Transverse colon (tissue), 4 donors: ENCODE results near the gene FAM241A.

ENCODE experiments used
- POLR2A ChIP-seq: fragments of 450-650 bp; IDR thresholded peaks from one replicate; pipeline ENCODE4 v1.6.1; 2016; ENCODE audit warnings: antibody characterized with exemption, mild to moderate bottlenecking, moderate library complexity
- POLR2AphosphoS5 ChIP-seq, 3 donors: sonication (generic); formaldehyde crosslinking; IDR thresholded peaks; one replicate each; pipeline ENCODE4 v1.6.1; 2016; ENCODE audit warnings: antibody characterized with exemption in 3 of 3
- TF ChIP-seq, protein P1 (sequence below), 5 experiments: fragments of 200-600 bp in 3 of 5; fragments of 450-650 bp in 2 of 5; sonication (generic) in 3 of 5; IDR thresholded peaks; 1 replicate in 2 of 5; 2 replicates in 3 of 5; pipeline ENCODE4 v1.5.1; 2016 to 2017; ENCODE audit warnings: antibody characterized with exemption in 5 of 5, inconsistent platforms in 3 of 5, mild to moderate bottlenecking in 2 of 5, moderate library complexity in 1 of 5

DNA sequence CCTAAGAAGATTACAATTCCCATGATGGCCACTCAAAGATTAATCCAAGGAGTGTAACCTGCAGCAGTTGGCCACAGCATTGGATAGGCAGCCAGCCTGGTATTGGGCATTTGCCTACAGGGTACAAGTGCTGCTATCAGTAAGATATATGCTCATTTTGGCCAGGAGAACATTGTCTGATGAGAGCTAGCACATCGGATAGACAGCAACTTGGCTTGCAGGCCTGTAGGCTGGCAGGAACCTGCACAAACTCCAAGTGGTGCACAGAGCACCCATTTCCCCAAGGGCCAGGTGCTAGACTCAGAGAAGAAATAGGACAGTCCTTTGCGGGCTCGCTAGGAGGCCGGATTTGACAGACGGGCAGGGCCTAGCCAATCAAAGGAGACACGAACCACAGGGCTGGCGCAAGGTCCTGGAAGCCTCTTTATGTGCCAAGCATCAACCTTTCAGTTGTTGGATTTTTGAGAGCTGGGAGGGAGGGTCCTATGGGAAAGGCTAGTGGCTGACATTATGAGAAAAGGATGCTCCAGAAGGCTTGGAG is 74.6 kb downstream of the FAM241A start:
- TF ChIP-seq POLR2A (no peak), POLR2AphosphoS5 (IDR thresholded peaks at IDR 0.05) (no peak)
- TF ChIP-seq, protein P1, sequence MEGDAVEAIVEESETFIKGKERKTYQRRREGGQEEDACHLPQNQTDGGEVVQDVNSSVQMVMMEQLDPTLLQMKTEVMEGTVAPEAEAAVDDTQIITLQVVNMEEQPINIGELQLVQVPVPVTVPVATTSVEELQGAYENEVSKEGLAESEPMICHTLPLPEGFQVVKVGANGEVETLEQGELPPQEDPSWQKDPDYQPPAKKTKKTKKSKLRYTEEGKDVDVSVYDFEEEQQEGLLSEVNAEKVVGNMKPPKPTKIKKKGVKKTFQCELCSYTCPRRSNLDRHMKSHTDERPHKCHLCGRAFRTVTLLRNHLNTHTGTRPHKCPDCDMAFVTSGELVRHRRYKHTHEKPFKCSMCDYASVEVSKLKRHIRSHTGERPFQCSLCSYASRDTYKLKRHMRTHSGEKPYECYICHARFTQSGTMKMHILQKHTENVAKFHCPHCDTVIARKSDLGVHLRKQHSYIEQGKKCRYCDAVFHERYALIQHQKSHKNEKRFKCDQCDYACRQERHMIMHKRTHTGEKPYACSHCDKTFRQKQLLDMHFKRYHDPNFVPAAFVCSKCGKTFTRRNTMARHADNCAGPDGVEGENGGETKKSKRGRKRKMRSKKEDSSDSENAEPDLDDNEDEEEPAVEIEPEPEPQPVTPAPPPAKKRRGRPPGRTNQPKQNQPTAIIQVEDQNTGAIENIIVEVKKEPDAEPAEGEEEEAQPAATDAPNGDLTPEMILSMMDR (IDR thresholded peaks at IDR 0.05): no peak
